ENCODE results near the gene CDC25B. TPM values are rescaled to one million over a fixed set of nuclear protein-coding genes. Genes with fewer than 3 reads are reported as not detected.
A peak's percentile ranks its signal among the peaks of the same experiment; 100 is the strongest.

The CDC25B gene
- total and polyA plus RNA-seq, 2 of the 13 experiments (the other 11 are each of a cell fraction or from before 2014, with no cell fraction given), result 14.5 to 19.4 TPM

GRCh38 chr20:3767427-3768341 lies 28.4 kb upstream of the CDC25B start, which contains the start of gene ADISSP (continued):
- TF ChIP-seq EZH2 (conservative IDR thresholded peaks at IDR 0.05; ENCODE audit: low read depth, low read length) (no peak), HNRNPK (IDR thresholded peaks at IDR 0.05; ENCODE audit: low read depth, low read length, poor library complexity, severe bottlenecking) (peak; percentile 71), ZBTB49 (CRISPR knock-in tag; IDR thresholded peaks at IDR 0.05; ENCODE audit: borderline replicate concordance) (peak; percentile 72; the same call in 1 of the 2 replicates), CEBPZ (IDR thresholded peaks at IDR 0.05; ENCODE audit: low read length) (no peak), FOXP1 (IDR thresholded peaks at IDR 0.05) (no peak), FOXP1 (CRISPR knock-in tag; IDR thresholded peaks at IDR 0.05) (no peak), ZHX1 (CRISPR knock-in tag; IDR thresholded peaks at IDR 0.05; ENCODE audit: low read depth) (peak; percentile 79), ZNF124 (CRISPR knock-in tag; IDR thresholded peaks at IDR 0.05) (peak; percentile 61; the same call in 1 of the 2 replicates), CHD4 (IDR thresholded peaks at IDR 0.05; ENCODE audit: borderline replicate concordance, low read length) (no peak), HDAC2 (CRISPR knock-in tag; IDR thresholded peaks at IDR 0.05) (peak; percentile 28), NFIC (IDR thresholded peaks at IDR 0.05; ENCODE audit: low read length) (no peak), ZNF878 (CRISPR knock-in tag; IDR thresholded peaks at IDR 0.05) (peak; percentile 97; the same call in 1 of the 2 replicates), KLF13 (CRISPR knock-in tag; IDR thresholded peaks at IDR 0.05) (peak; percentile 84), ZNF558 (CRISPR knock-in tag; IDR thresholded peaks at IDR 0.05; ENCODE audit: borderline replicate concordance) (peak; percentile 94; the same call in 1 of the 2 replicates), PCBP1 (IDR thresholded peaks at IDR 0.05; ENCODE audit: borderline replicate concordance, low read depth, low read length) (peak; percentile 59; the same call in 1 of the 2 replicates), TEF (CRISPR knock-in tag; IDR thresholded peaks at IDR 0.05) (0 out of 2 replicates have a peak, but pooled peaks have one; percentile 53), ZFP90 (CRISPR knock-in tag; IDR thresholded peaks at IDR 0.05; ENCODE audit: borderline replicate concordance) (peak; percentile 79), HNRNPLL (IDR thresholded peaks at IDR 0.05; ENCODE audit: low read depth, low read length, poor library complexity, severe bottlenecking) (peak; percentile 50)

Measured in HepG2 (cell line).